Ecto neural progenitor cell (in vitro differentiated cells): ENCODE results near the gene KIF21B.

Experiments
- DNase-seq: peaks from one replicate; pipeline ENCODE4 v3.0.0-alpha.2; 2018; ENCODE audit warnings: low spot score

KIF21B gene

GRCh38 chr1:200991097-200991614 lies 32.4 kb downstream of the KIF21B start:
- no peak for DNase-seq

- DNase-seq = no peak
These were observed 33.4 kb downstream of the KIF21B start for GRCh38 chr1:200990114-200990513.

GRCh38 chr1:200989337-200989736 lies 34.2 kb downstream of the KIF21B start:
- no peak for DNase-seq

- DNase-seq = no peak
These were observed 34.8 kb downstream of the KIF21B start for GRCh38 chr1:200988693-200989092.

GRCh38 chr1:200985481-200985880 lies 38.0 kb downstream of the KIF21B start:
- no peak for DNase-seq

- DNase-seq = no peak
These were observed 40.4 kb downstream of the KIF21B start for GRCh38 chr1:200983035-200983561.

- no peak for DNase-seq
These were observed 41.2 kb downstream of the KIF21B start for GRCh38 chr1:200982071-200982945.

- DNase-seq = no peak
These were observed 42.2 kb downstream of the KIF21B start for GRCh38 chr1:200981278-200981677.

GRCh38 chr1:200980873-200981272 lies 42.6 kb downstream of the KIF21B start:
- DNase-seq = no peak

GRCh38 chr1:200980452-200980772 lies 43.1 kb downstream of the KIF21B start:
- DNase-seq = no peak

- peak; percentile 78 for DNase-seq
These were observed 43.7 kb downstream of the KIF21B start for GRCh38 chr1:200979574-200980451.

GRCh38 chr1:200977071-200977754 lies 46.3 kb downstream of the KIF21B start:
- no peak for DNase-seq

- DNase-seq = no peak
These were observed 46.9 kb downstream of the KIF21B start for GRCh38 chr1:200976634-200977033.

- no peak for DNase-seq
These were observed 48.1 kb downstream of the KIF21B start for GRCh38 chr1:200975458-200975857.

GRCh38 chr1:200974711-200975110 lies 48.8 kb downstream of the KIF21B start:
- no peak for DNase-seq

- DNase-seq = no peak
These were observed 49.4 kb downstream of the KIF21B start for GRCh38 chr1:200973937-200974657.

- no peak for DNase-seq
These were observed 50.4 kb downstream of the KIF21B start for GRCh38 chr1:200972985-200973742.

GRCh38 chr1:200971955-200972711 lies 51.4 kb downstream of the KIF21B start:
- peak; percentile 87 for DNase-seq

- no peak for DNase-seq
These were observed 52.0 kb downstream of the KIF21B start for GRCh38 chr1:200971428-200971903.
